Measurements from ENCODE around the gene TMC6.

TMC6 gene

GRCh38 chr17:78135858-78136500 is 7.4 kb upstream of the TMC6 start:
- Histone ChIP-seq H3K36me3 (replicated peaks) (no peaks in the 10 kb centered on the region), H3K27me3 (replicated peaks) (peaks cover 7% of the 10 kb centered on the region)

GRCh38 chr17:78134899-78135385 is 6.4 kb upstream of the TMC6 start:
- TF ChIP-seq CTCF (IDR thresholded peaks at IDR 0.05; ENCODE audit: low read depth, low read length, missing control alignments), result no peak
- Histone ChIP-seq H3K4me3 (ENCODE audit: low read depth, low read length) (no peak overlapping the region), H3K27me3 (replicated peaks) (peaks cover 8% of the 10 kb centered on the region), H3K27ac (no peak overlapping the region), H3K36me3 (replicated peaks) (no peaks in the 10 kb centered on the region)
- in situ Hi-C loops (cut with HindIII; ENCODE audit: low pct_ligation_motif_present, low sequenced_read_pairs), result no loop called here
- DNase-seq, result no peak

More at GRCh38 chr17:78135858-78136500, 7.4 kb upstream of the TMC6 start:
- DNase-seq, result no peak
- Histone ChIP-seq H3K27ac (no peak overlapping the region), H3K4me3 (ENCODE audit: low read depth, low read length) (no peak overlapping the region)
- in situ Hi-C loops (cut with HindIII; ENCODE audit: low pct_ligation_motif_present, low sequenced_read_pairs), result no loop called here
- no peak for TF ChIP-seq CTCF (IDR thresholded peaks at IDR 0.05; ENCODE audit: low read depth, low read length, missing control alignments)

GRCh38 chr17:78133971-78134898 is 5.7 kb upstream of the TMC6 start:
- Histone ChIP-seq H3K27ac (no peak overlapping the region), H3K4me3 (ENCODE audit: low read depth, low read length) (no peak overlapping the region), H3K36me3 (replicated peaks) (no peaks in the 10 kb centered on the region), H3K27me3 (replicated peaks) (peaks cover 8% of the 10 kb centered on the region)
- DNase-seq, result no peak
- peak; percentile 68 for TF ChIP-seq CTCF (IDR thresholded peaks at IDR 0.05; ENCODE audit: low read depth, low read length, missing control alignments)
- in situ Hi-C loops (cut with HindIII; ENCODE audit: low pct_ligation_motif_present, low sequenced_read_pairs), result no loop called here

DNA sequence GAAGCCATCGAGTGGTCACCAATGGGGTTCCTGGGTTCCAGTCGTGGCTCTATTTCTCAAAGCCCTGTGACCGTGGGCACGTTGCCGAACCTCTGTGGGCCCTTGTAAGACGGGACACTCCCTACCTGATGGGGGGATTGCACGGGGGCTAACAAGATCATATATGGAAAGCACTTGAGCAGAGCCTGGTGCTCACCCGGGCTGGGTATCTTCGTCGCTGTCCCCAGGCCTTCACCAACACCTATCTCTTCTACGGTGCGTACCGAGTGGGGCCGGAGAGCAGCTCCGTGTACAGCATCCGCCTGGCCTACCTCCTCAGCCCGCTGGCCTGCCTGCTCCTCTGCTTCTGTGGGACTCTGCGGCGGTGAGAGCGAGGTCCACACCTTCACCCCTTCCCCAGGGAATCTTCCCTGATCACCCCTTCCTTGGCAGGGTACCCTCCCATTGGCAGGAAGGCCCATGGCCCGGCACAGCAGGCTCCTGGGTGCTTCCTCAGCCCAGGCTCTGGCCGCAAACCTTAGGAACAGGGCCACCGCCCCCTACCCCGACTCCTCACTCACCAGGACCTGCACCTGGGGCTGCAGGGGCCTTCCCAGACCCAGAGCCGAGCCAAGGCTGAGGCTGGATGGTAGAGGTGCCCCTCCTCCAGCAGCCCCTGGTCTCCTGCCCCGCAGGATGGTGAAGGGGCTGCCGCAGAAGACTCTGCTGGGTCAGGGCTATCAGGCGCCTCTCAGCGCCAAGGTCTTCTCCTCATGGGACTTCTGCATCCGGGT is 4.8 kb upstream of the TMC6 start:
- H3K27me3 ChIP-seq (replicated peaks), result peaks cover 8% of the 10 kb centered on the region
- no peak for TF ChIP-seq CTCF (IDR thresholded peaks at IDR 0.05; ENCODE audit: low read depth, low read length, missing control alignments)
- no peaks in the 10 kb centered on the region for H3K36me3 ChIP-seq (replicated peaks)
- in situ Hi-C loops (cut with HindIII; ENCODE audit: low pct_ligation_motif_present, low sequenced_read_pairs), result no loop called here
- H3K4me3 ChIP-seq (ENCODE audit: low read depth, low read length), result no peak overlapping the region
- no peak for DNase-seq
- no peak overlapping the region for H3K27ac ChIP-seq

DNA sequence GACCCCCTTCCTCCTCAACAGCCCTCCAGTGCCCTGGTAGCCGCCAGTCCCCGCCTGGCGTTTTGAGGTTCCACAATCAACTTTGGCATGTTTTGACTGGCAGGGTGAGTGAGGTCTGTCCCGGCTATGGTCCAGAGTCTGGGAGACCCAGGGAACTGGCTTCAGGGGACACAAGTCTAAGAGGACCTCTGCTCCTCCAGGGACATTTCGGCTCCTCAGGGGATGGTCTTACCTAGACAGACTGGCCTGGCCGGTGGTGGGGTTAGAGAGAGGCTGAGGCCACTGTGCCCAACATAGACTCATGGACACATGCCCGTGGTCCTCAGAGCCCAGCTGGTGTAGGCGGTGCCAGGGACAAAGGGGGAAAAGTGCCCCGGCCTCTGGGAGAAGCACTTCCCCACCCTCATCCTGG is 4.2 kb upstream of the TMC6 start:
- H3K36me3 ChIP-seq (replicated peaks), result no peaks in the 10 kb centered on the region
- peaks cover 8% of the 10 kb centered on the region for H3K27me3 ChIP-seq (replicated peaks)
- DNase-seq, result no peak
- no peak overlapping the region for H3K4me3 ChIP-seq (ENCODE audit: low read depth, low read length)
- in situ Hi-C loops (cut with HindIII; ENCODE audit: low pct_ligation_motif_present, low sequenced_read_pairs), result no loop called here
- TF ChIP-seq CTCF (IDR thresholded peaks at IDR 0.05; ENCODE audit: low read depth, low read length, missing control alignments), result no peak
- no peak overlapping the region for H3K27ac ChIP-seq
